B cell (primary cell): ENCODE measurements around the gene RFK.

ENCODE experiments used
- EZH2 ChIP-seq: IDR thresholded peaks from 2 replicates; pipeline ENCODE4 v1.6.1; 2012; ENCODE audit warnings: borderline replicate concordance, low read depth, mild to moderate bottlenecking, moderate library complexity, low read length; ENCODE audit not compliant: insufficient read depth, poor library complexity, severe bottlenecking
- TF ChIP-seq, protein P1 (sequence below): fragments of 200-600 bp; IDR thresholded peaks from one replicate; pipeline ENCODE4 v1.8.0; 2022; ENCODE audit warnings: antibody characterized with exemption, mild to moderate bottlenecking

DNA sequence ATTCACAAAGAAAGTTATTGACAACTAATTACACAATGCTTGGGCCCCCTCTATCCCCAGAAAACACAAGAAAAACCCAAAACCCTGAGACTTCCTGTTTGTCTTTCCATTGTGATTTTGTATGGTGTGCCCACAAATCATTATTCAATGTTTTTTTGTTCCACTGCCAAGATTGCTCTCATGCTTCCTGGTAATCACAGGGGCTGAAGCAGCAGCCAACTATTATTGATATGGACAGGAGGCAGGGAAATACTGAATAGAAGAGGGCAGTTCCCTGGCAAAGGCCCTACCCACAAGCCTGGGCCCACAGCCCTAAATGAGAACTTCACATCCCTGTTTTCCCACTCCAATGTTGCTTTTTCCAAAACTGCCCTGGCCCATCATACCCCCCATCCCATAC is 21.5 kb upstream of the RFK start:
- TF ChIP-seq, protein P1, sequence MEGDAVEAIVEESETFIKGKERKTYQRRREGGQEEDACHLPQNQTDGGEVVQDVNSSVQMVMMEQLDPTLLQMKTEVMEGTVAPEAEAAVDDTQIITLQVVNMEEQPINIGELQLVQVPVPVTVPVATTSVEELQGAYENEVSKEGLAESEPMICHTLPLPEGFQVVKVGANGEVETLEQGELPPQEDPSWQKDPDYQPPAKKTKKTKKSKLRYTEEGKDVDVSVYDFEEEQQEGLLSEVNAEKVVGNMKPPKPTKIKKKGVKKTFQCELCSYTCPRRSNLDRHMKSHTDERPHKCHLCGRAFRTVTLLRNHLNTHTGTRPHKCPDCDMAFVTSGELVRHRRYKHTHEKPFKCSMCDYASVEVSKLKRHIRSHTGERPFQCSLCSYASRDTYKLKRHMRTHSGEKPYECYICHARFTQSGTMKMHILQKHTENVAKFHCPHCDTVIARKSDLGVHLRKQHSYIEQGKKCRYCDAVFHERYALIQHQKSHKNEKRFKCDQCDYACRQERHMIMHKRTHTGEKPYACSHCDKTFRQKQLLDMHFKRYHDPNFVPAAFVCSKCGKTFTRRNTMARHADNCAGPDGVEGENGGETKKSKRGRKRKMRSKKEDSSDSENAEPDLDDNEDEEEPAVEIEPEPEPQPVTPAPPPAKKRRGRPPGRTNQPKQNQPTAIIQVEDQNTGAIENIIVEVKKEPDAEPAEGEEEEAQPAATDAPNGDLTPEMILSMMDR: no peak
- TF ChIP-seq EZH2: no peak
